Measurements from ENCODE around the gene PNLDC1.

- TF ChIP-seq CTCF (IDR thresholded peaks at IDR 0.05; ENCODE audit: low read depth, low read length, missing input control): no peak
- no peak for TF ChIP-seq EGR1 (IDR thresholded peaks at IDR 0.05; ENCODE audit: low read depth in 2 of 2)
- no peak for TF ChIP-seq REST (IDR thresholded peaks at IDR 0.05)
- TF ChIP-seq YY1 (IDR thresholded peaks at IDR 0.05): no peak
- no peak for TF ChIP-seq MAX (IDR thresholded peaks at IDR 0.05)
- no peak for TF ChIP-seq HNF4G (IDR thresholded peaks at IDR 0.05)
- no peak for TF ChIP-seq RAD21 (IDR thresholded peaks at IDR 0.05)
Observed at GRCh38 chr6:159804504-159804903, 4.4 kb downstream of the PNLDC1 start.

Measured in liver (tissue), 3 donors.